Activated CD4-positive, alpha-beta T cell treated with anti-CD3 and anti-CD28 coated beads for 36 hours (primary cell): ENCODE measurements around the gene CYSRT1. TPM values are rescaled to one million over a fixed set of nuclear protein-coding genes. Genes with fewer than 3 reads are reported as not detected.

Experiments
- ATAC-seq: fragments of 200-7000 bp; cut with Tn5 transposase; one replicate; pipeline ENCODE4 v1.10.0; 2021; ENCODE audit warnings: mild to moderate bottlenecking, moderate library complexity
- CTCF ChIA-PET: fragments of 350-600 bp; sonication (Branson Sonifier 250); formaldehyde crosslinking; loops from one replicate; lab custom pipeline; 2021; ENCODE audit warnings: antibody characterized with exemption; lab: Charles Lee
- POLR2A ChIA-PET: fragments of 350-600 bp; sonication (Branson Sonifier 250); formaldehyde crosslinking; loops from one replicate; lab custom pipeline; 2021; ENCODE audit warnings: antibody characterized with exemption, inconsistent platforms; lab: Charles Lee
- DNase-seq: peaks from one replicate; pipeline ENCODE4 v3.0.0-alpha.2; 2020
- H3K27ac Mint-ChIP-seq: one replicate; pipeline ENCODE4 v1.8.0; 2021; ENCODE audit warnings: mixed read lengths
- H3K27me3 Mint-ChIP-seq: one replicate; pipeline ENCODE4 v1.8.0; 2021; ENCODE audit warnings: mixed read lengths
- H3K36me3 Mint-ChIP-seq: one replicate; pipeline ENCODE4 v1.8.0; 2021; ENCODE audit warnings: low read depth, mixed read lengths
- H3K4me1 Mint-ChIP-seq: one replicate; pipeline ENCODE4 v1.8.0; 2021; ENCODE audit warnings: mixed read lengths
- H3K4me3 Mint-ChIP-seq: one replicate; pipeline ENCODE4 v1.8.0; 2021; ENCODE audit warnings: mild to moderate bottlenecking, moderate library complexity, mixed read lengths
- H3K9me3 Mint-ChIP-seq: one replicate; pipeline ENCODE4 v1.8.0; 2021; ENCODE audit warnings: low read depth, mixed read lengths
- intact Hi-C, 2 experiments: fragments of 100-400 bp; cut with DNase I in 1 of 2; cut with micrococcal nuclease in 1 of 2; formaldehyde crosslinking; loops; one replicate each; pipeline versions ENCODE4 v1.14.2 to v1.15.1; 2022 to 2024; cut with DNase I, micrococcal nuclease
- total RNA-seq, 2 experiments: library from RNA; stranded (reverse); gene quantifications; one replicate each; pipeline ENCODE4 v1.2.3, GENCODE V29; 2021

CYSRT1 gene
- total RNA-seq, 2 experiments from 2014 or later, result 0.23 to 0.42 TPM

- H3K27me3 Mint-ChIP-seq, result no peaks in the 10 kb centered on the region
- CTCF ChIA-PET, result no interaction called here
- ATAC-seq (no peak), DNase-seq (no peak)
- no peak overlapping the region for H3K4me3 Mint-ChIP-seq
- POLR2A ChIA-PET, result no interaction called here
- peaks cover 12% of the 10 kb centered on the region for H3K36me3 Mint-ChIP-seq
- H3K9me3 Mint-ChIP-seq, result no peaks in the 10 kb centered on the region
- peaks cover 28% of the 10 kb centered on the region for H3K4me1 Mint-ChIP-seq
- H3K27ac Mint-ChIP-seq, result no peak overlapping the region
- intact Hi-C loops, result loop anchor here in 1 of 2 experiments (5.0 kb wide), 1 partner anchor 37 kb away; the partner anchor contains the start of gene RNF208
Observed at GRCh38 chr9:137184881-137185660, 39.9 kb upstream of the CYSRT1 start.

GRCh38 chr9:137185921-137186320, 39.1 kb upstream of the CYSRT1 start:
- intact Hi-C loops, result loop anchor here in 1 of 2 experiments (5.0 kb wide), 1 partner anchor 36 kb away; the partner anchor contains the start of gene RNF208
- DNase-seq (no peak), ATAC-seq (no peak)
- Mint-ChIP-seq H3K4me1 (peaks cover 33% of the 10 kb centered on the region), H3K27me3 (no peaks in the 10 kb centered on the region), H3K9me3 (no peaks in the 10 kb centered on the region), H3K27ac (no peak overlapping the region), H3K4me3 (no peak overlapping the region), H3K36me3 (peaks cover 16% of the 10 kb centered on the region)
- CTCF ChIA-PET, result no interaction called here
- POLR2A ChIA-PET, result no interaction called here

- H3K4me3 Mint-ChIP-seq, result peak overlapping the region; percentile 91
- intact Hi-C loops, result loop anchor here in 1 of 2 experiments (5.0 kb wide), 1 partner anchor 36 kb away; the partner anchor contains the start of gene RNF208
Observed at GRCh38 chr9:137186385-137186784, 38.6 kb upstream of the CYSRT1 start.

GRCh38 chr9:137187386-137187785, 37.6 kb upstream of the CYSRT1 start:
- Mint-ChIP-seq H3K4me1 (peaks cover 33% of the 10 kb centered on the region), H3K9me3 (no peaks in the 10 kb centered on the region), H3K27ac (peak overlapping the region; percentile 77), H3K4me3 (peak overlapping the region; percentile 91), H3K27me3 (no peaks in the 10 kb centered on the region), H3K36me3 (peaks cover 12% of the 10 kb centered on the region)
- ChIA-PET CTCF (no interaction called here), POLR2A (interaction anchor here (1.0 kb wide), 1 partner anchor 160 kb away, joined by 3 read pairs; no protein-coding TSS in a partner anchor)
- DNase-seq, result no peak
- intact Hi-C loops, result loop anchor here in 1 of 2 experiments (5.0 kb wide), 1 partner anchor 35 kb away; the partner anchor contains the start of gene RNF208
- ATAC-seq, result no peak

More at GRCh38 chr9:137186385-137186784, 38.6 kb upstream of the CYSRT1 start:
- no peaks in the 10 kb centered on the region for H3K27me3 Mint-ChIP-seq
- POLR2A ChIA-PET, result no interaction called here
- ATAC-seq (no peak), DNase-seq (no peak)
- H3K9me3 Mint-ChIP-seq, result no peaks in the 10 kb centered on the region
- CTCF ChIA-PET, result no interaction called here
- H3K27ac Mint-ChIP-seq, result peak overlapping the region; percentile 42
- H3K4me1 Mint-ChIP-seq, result peaks cover 33% of the 10 kb centered on the region
- H3K36me3 Mint-ChIP-seq, result peaks cover 16% of the 10 kb centered on the region

GRCh38 chr9:137188086-137188489, 36.9 kb upstream of the CYSRT1 start:
- DNase-seq, result no peak
- ATAC-seq, result peak; percentile 5
- Mint-ChIP-seq H3K9me3 (no peaks in the 10 kb centered on the region), H3K4me3 (peak overlapping the region; percentile 91), H3K27ac (peak overlapping the region; percentile 82), H3K36me3 (peaks cover 12% of the 10 kb centered on the region), H3K27me3 (no peaks in the 10 kb centered on the region), H3K4me1 (peaks cover 33% of the 10 kb centered on the region)
- intact Hi-C loops, result loop anchor here (1.0 to 5.0 kb wide), 12 partner anchors 12 to 397 kb away; partner anchors contain the start of genes TPRN (in 2 of the 2), DPP7 (in 1 of the 2), MAN1B1 (in 1 of the 2) and NDOR1 (in 1 of the 2)
- ChIA-PET POLR2A (interaction anchor here (1.0 kb wide), 1 partner anchor 161 kb away, joined by 3 read pairs; no protein-coding TSS in a partner anchor), CTCF (interaction anchor here (2.1 kb wide), 1 partner anchor 14 kb away, joined by 4 read pairs; no protein-coding TSS in a partner anchor)

GRCh38 chr9:137188490-137189296, 36.3 kb upstream of the CYSRT1 start, which contains the start of the genes ANAPC2 and SSNA1:
TSS of gene ANAPC2 (minus strand) at chr9:137188560. CDS start at chr9:137188532, 28 bp downstream.
TSS of gene SSNA1 (plus strand) at chr9:137188676. CDS start at chr9:137188727, 51 bp downstream.
- H3K27me3 Mint-ChIP-seq, result no peaks in the 10 kb centered on the region
- peaks cover 33% of the 10 kb centered on the region for H3K4me1 Mint-ChIP-seq
- H3K27ac Mint-ChIP-seq, result peak within 1 kb of the TSS; percentile 88
- CTCF ChIA-PET, result interaction anchor here (0.5 to 2.1 kb wide), 19 partner anchors 8 to 1205 kb away, joined by 3 to 5 read pairs (median 3); partner anchors contain the start of genes RNF224 and TPRN
- POLR2A ChIA-PET, result interaction anchor here (0.6 to 1.2 kb wide), 4 partner anchors 12 to 771 kb away, joined by 3 to 8 read pairs (median 4); partner anchors contain the start of gene TPRN
- peak within 1 kb of the TSS; percentile 91 for H3K4me3 Mint-ChIP-seq
- intact Hi-C loops, result loop anchor here (1.0 to 5.0 kb wide), 12 partner anchors 12 to 397 kb away; partner anchors contain the start of genes NDOR1 (in 2 of the 2), TMEM203 (in 2 of the 2), TPRN (in 2 of the 2) and DPP7 (in 1 of the 2)
- H3K36me3 Mint-ChIP-seq, result peaks cover 12% of the 10 kb centered on the region
- no peaks in the 10 kb centered on the region for H3K9me3 Mint-ChIP-seq
- DNase-seq (peak; percentile 96), ATAC-seq (peak; percentile 85)

- ChIA-PET CTCF (interaction anchor here (0.5 to 2.1 kb wide), 19 partner anchors 8 to 1205 kb away, joined by 3 to 5 read pairs (median 3); partner anchors contain the start of genes RNF224 and TPRN), POLR2A (interaction anchor here (1.0 to 1.2 kb wide), 3 partner anchors 11 to 94 kb away, joined by 3 to 8 read pairs (median 4); partner anchors contain the start of gene TPRN)
- Mint-ChIP-seq H3K9me3 (no peaks in the 10 kb centered on the region), H3K4me1 (peaks cover 29% of the 10 kb centered on the region), H3K27me3 (no peaks in the 10 kb centered on the region), H3K36me3 (peaks cover 12% of the 10 kb centered on the region), H3K4me3 (peak overlapping the region; percentile 91), H3K27ac (peak overlapping the region; percentile 88)
- ATAC-seq (peak; percentile 1), DNase-seq (no peak)
- intact Hi-C loops, result loop anchor here (1.0 to 5.0 kb wide), 6 partner anchors 16 to 75 kb away; partner anchors contain the start of genes DPP7 (in 1 of the 2), NDOR1 (in 1 of the 2), RNF208 (in 1 of the 2) and TMEM203 (in 1 of the 2)
Observed at GRCh38 chr9:137189297-137190295, 35.4 kb upstream of the CYSRT1 start.

GRCh38 chr9:137190315-137190856, 34.6 kb upstream of the CYSRT1 start:
- ATAC-seq (no peak), DNase-seq (no peak)
- CTCF ChIA-PET, result interaction anchor here (0.7 to 2.1 kb wide), 6 partner anchors 10 to 185 kb away, joined by 3 to 5 read pairs (median 4); partner anchors contain the start of gene TPRN
- no peaks in the 10 kb centered on the region for H3K27me3 Mint-ChIP-seq
- no peak overlapping the region for H3K27ac Mint-ChIP-seq
- peaks cover 27% of the 10 kb centered on the region for H3K4me1 Mint-ChIP-seq
- peaks cover 12% of the 10 kb centered on the region for H3K36me3 Mint-ChIP-seq
- peak overlapping the region; percentile 91 for H3K4me3 Mint-ChIP-seq
- H3K9me3 Mint-ChIP-seq, result no peaks in the 10 kb centered on the region
- POLR2A ChIA-PET, result no interaction called here
- intact Hi-C loops, result no loop called here

- H3K27ac Mint-ChIP-seq, result no peak overlapping the region
Observed at GRCh38 chr9:137191245-137191644, 33.7 kb upstream of the CYSRT1 start.

More at GRCh38 chr9:137191245-137191644, 33.7 kb upstream of the CYSRT1 start:
- intact Hi-C loops, result no loop called here
- POLR2A ChIA-PET, result interaction anchor here (0.6 kb wide), 1 partner anchor 344 kb away, joined by 6 read pairs; no protein-coding TSS in a partner anchor
- Mint-ChIP-seq H3K4me1 (peaks cover 22% of the 10 kb centered on the region), H3K9me3 (no peaks in the 10 kb centered on the region), H3K27me3 (no peaks in the 10 kb centered on the region), H3K4me3 (no peak overlapping the region), H3K36me3 (peaks cover 10% of the 10 kb centered on the region)
- CTCF ChIA-PET, result interaction anchor here (1.2 to 1.7 kb wide), 2 partner anchors 32 to 162 kb away, joined by 3 to 4 read pairs; no protein-coding TSS in a partner anchor
- ATAC-seq, result no peak
- DNase-seq, result no peak
